ENCODE measurements around the gene AKNA.

Gene AKNA

GRCh38 chr9:114408645-114409044 is 20.9 kb upstream of the AKNA start:
- no peak for TF ChIP-seq CTCF (IDR thresholded peaks at IDR 0.05)

- no peak for TF ChIP-seq CTCF (IDR thresholded peaks at IDR 0.05)
Measured at GRCh38 chr9:114407889-114408288, 20.1 kb upstream of the AKNA start.

GRCh38 chr9:114406441-114406840 is 18.7 kb upstream of the AKNA start:
- no peak for TF ChIP-seq CTCF (IDR thresholded peaks at IDR 0.05)

GRCh38 chr9:114405294-114406034 is 17.7 kb upstream of the AKNA start:
- TF ChIP-seq CTCF (IDR thresholded peaks at IDR 0.05): peak; percentile 81

GRCh38 chr9:114404531-114404930 is 16.7 kb upstream of the AKNA start:
- TF ChIP-seq CTCF (IDR thresholded peaks at IDR 0.05): no peak

GRCh38 chr9:114403153-114403756 is 15.5 kb upstream of the AKNA start:
- TF ChIP-seq CTCF (IDR thresholded peaks at IDR 0.05): no peak

GRCh38 chr9:114401344-114401743 is 13.6 kb upstream of the AKNA start:
- no peak for TF ChIP-seq CTCF (IDR thresholded peaks at IDR 0.05)

All from LNCAP (cell line).